H1 (cell line): Measurements from ENCODE around the gene KANSL1. TPM values are rescaled to one million over a fixed set of nuclear protein-coding genes. Genes with fewer than 3 reads are reported as not detected.

ENCODE experiments used
- CTCF ChIA-PET: fragments of 300-600 bp; sonication (Branson Sonifier 250); formaldehyde crosslinking; loops from one replicate; lab custom pipeline; 2021; ENCODE audit not compliant: partially characterized antibody; lab: Charles Lee
- POLR2A ChIA-PET: fragments of 300-600 bp; sonication (Branson Sonifier 250); formaldehyde crosslinking; loops from one replicate; lab custom pipeline; 2021; ENCODE audit warnings: inconsistent platforms; ENCODE audit not compliant: partially characterized antibody; lab: Charles Lee
- DNase-seq, 2 experiments: peaks; one replicate each; pipeline versions ENCODE4 v3.0.0 to v3.0.0-alpha.2; 2010 to 2022; ENCODE audit warnings: low spot score in 2 of 2, low read depth in 1 of 2, mixed read lengths in 1 of 2
- FAIRE-seq: peaks from 2 replicates; lab custom pipeline; 2011; peaks lifted over from hg19 to GRCh38; lab: Jason Lieb, UNC
- H2AFZ ChIP-seq: 2 replicates; pipeline ENCODE4 v1.8.1; 2012; ENCODE audit warnings: low read length, inconsistent platforms
- H2AK5ac ChIP-seq: 2 replicates; pipeline ENCODE4 v1.6.1; 2013; ENCODE audit warnings: low read depth, low read length
- H2BK120ac ChIP-seq: replicated peaks from 2 replicates; pipeline ENCODE3; 2013; ENCODE audit warnings: low read depth, low read length, inconsistent platforms
- H2BK12ac ChIP-seq: 2 replicates; pipeline ENCODE4 v1.6.1; 2013; ENCODE audit warnings: low read depth, low read length
- H2BK15ac ChIP-seq: 2 replicates; pipeline ENCODE4 v1.6.1; 2013; ENCODE audit warnings: low read length
- H2BK20ac ChIP-seq: 2 replicates; pipeline ENCODE4 v1.6.1; 2013; ENCODE audit warnings: low read length
- H2BK5ac ChIP-seq: 2 replicates; pipeline ENCODE4 v1.6.1; 2013; ENCODE audit warnings: low read depth, low read length
- H3K14ac ChIP-seq: 2 replicates; pipeline ENCODE4 v1.6.1; 2013; ENCODE audit warnings: inconsistent platforms; ENCODE audit not compliant: insufficient read length
- H3K18ac ChIP-seq: 2 replicates; pipeline ENCODE4 v1.6.1; 2013; ENCODE audit warnings: low read length; ENCODE audit errors: extremely low read depth
- H3K23ac ChIP-seq: 2 replicates; pipeline ENCODE4 v1.6.1; 2013; ENCODE audit warnings: inconsistent platforms; ENCODE audit not compliant: insufficient read length
- H3K23me2 ChIP-seq: 2 replicates; pipeline ENCODE4 v1.6.1; 2013; ENCODE audit warnings: low read depth, low read length
- H3K27ac ChIP-seq: 2 replicates; pipeline ENCODE4 v1.6.1; 2011; ENCODE audit warnings: low read depth, low read length, inconsistent platforms
- H3K27me3 ChIP-seq, 4 experiments: replicated peaks in 1 of 4; 1 replicate in 1 of 4; 2 replicates in 3 of 4; pipeline versions ENCODE4 v1.6.1 to v1.8.1; 2011 to 2013; ENCODE audit warnings: low read length in 3 of 4, mild to moderate bottlenecking in 3 of 4, inconsistent platforms in 2 of 4, mixed read lengths in 2 of 4, moderate library complexity in 1 of 4; ENCODE audit not compliant: control insufficient read depth in 3 of 4, insufficient read depth in 3 of 4; ENCODE audit errors: extremely low read depth in 1 of 4
- H3K36me3 ChIP-seq, 4 experiments: 2 replicates each; pipeline versions ENCODE4 v1.6.1 to v1.8.1; 2011 to 2013; ENCODE audit warnings: mild to moderate bottlenecking in 4 of 4, low read length in 3 of 4, moderate library complexity in 2 of 4, control low read depth in 1 of 4, inconsistent platforms in 1 of 4; ENCODE audit not compliant: insufficient read depth in 4 of 4, control insufficient read depth in 2 of 4
- H3K4ac ChIP-seq: replicated peaks from 2 replicates; pipeline ENCODE3; 2013; ENCODE audit warnings: low read length, low read depth, mixed read lengths, inconsistent platforms; ENCODE audit not compliant: insufficient read length
- H3K4me1 ChIP-seq, 4 experiments: replicated peaks in 1 of 4; 1 replicate in 1 of 4; 2 replicates in 3 of 4; pipeline versions ENCODE4 v1.6.1 to v1.8.1; 2011 to 2013; ENCODE audit warnings: low read length in 3 of 4, inconsistent platforms in 2 of 4, mixed read lengths in 1 of 4; ENCODE audit not compliant: insufficient read depth in 4 of 4, control insufficient read depth in 3 of 4
- H3K4me2 ChIP-seq, 2 experiments: 2 replicates each; pipeline versions ENCODE4 v1.6.1 to v1.8.1; 2011 to 2013; ENCODE audit warnings: low read depth in 2 of 2, low read length in 2 of 2, control low read depth in 1 of 2, inconsistent platforms in 1 of 2, mild to moderate bottlenecking in 1 of 2; ENCODE audit not compliant: insufficient read depth in 1 of 2
- H3K4me3 ChIP-seq, 4 experiments: fragments of 200-600, 300-600 bp in 1 of 4; sonication (generic), shearing (Covaris generic), sonication (Bioruptor Twin) in 1 of 4; 2 replicates each; pipeline versions ENCODE4 v1.5.1 to v1.8.1; 2011 to 2016; ENCODE audit warnings: low read length in 4 of 4, low read depth in 3 of 4, control low read depth in 2 of 4, inconsistent platforms in 2 of 4, mild to moderate bottlenecking in 2 of 4, mixed read lengths in 1 of 4, moderate library complexity in 1 of 4; ENCODE audit not compliant: insufficient read depth in 2 of 4; ENCODE audit errors: extremely low read depth in 1 of 4
- H3K56ac ChIP-seq: replicated peaks from 2 replicates; pipeline ENCODE3; 2013; ENCODE audit warnings: low read depth, mild to moderate bottlenecking, mixed read lengths, low read length, inconsistent platforms; ENCODE audit not compliant: insufficient read length
- H3K79me1 ChIP-seq: 2 replicates; pipeline ENCODE4 v1.6.1; 2013; ENCODE audit warnings: low read depth, low read length, control low read depth
- H3K79me2 ChIP-seq, 2 experiments: 2 replicates each; pipeline versions ENCODE4 v1.6.1 to v1.8.1; 2012 to 2013; ENCODE audit warnings: low read length in 2 of 2, mild to moderate bottlenecking in 2 of 2, inconsistent platforms in 1 of 2; ENCODE audit not compliant: insufficient read depth in 2 of 2, control insufficient read depth in 1 of 2
- H3K9ac ChIP-seq, 4 experiments: replicated peaks in 1 of 4; 1 replicate in 1 of 4; 2 replicates in 3 of 4; pipeline versions ENCODE4 v1.6.1 to v1.8.1; 2011 to 2013; ENCODE audit warnings: low read depth in 3 of 4, low read length in 3 of 4, control low read depth in 2 of 4, mild to moderate bottlenecking in 2 of 4, moderate library complexity in 2 of 4, inconsistent platforms in 1 of 4; ENCODE audit errors: extremely low read depth in 1 of 4
- H3K9me3 ChIP-seq, 2 experiments: 2 replicates each; pipeline versions ENCODE4 v1.6.1 to v1.8.1; 2012 to 2013; ENCODE audit warnings: mild to moderate bottlenecking in 2 of 2, moderate library complexity in 2 of 2, control low read depth in 1 of 2, inconsistent platforms in 1 of 2, low read depth in 1 of 2, low read length in 1 of 2, mixed read lengths in 1 of 2; ENCODE audit not compliant: insufficient read depth in 2 of 2
- H4K20me1 ChIP-seq, 2 experiments: replicated peaks in 1 of 2; 2 replicates each; pipeline versions ENCODE3 to v1.8.1; 2011 to 2013; ENCODE audit warnings: inconsistent platforms in 2 of 2, low read length in 2 of 2, mild to moderate bottlenecking in 1 of 2; ENCODE audit not compliant: insufficient read depth in 2 of 2, control insufficient read depth in 1 of 2
- H4K5ac ChIP-seq: 2 replicates; pipeline ENCODE4 v1.6.1; 2013; ENCODE audit warnings: low read length, low read depth, mixed read lengths, inconsistent platforms; ENCODE audit not compliant: insufficient read length
- H4K8ac ChIP-seq: 2 replicates; pipeline ENCODE4 v1.8.0; 2013; ENCODE audit warnings: mild to moderate bottlenecking, moderate library complexity, low read length, inconsistent platforms; ENCODE audit not compliant: insufficient read depth; ENCODE audit errors: extremely low read depth
- H4K91ac ChIP-seq: replicated peaks from 2 replicates; pipeline ENCODE3; 2013; ENCODE audit warnings: low read length, mixed read lengths, inconsistent platforms; ENCODE audit not compliant: insufficient read length
- ATF3 ChIP-seq: IDR thresholded peaks from 2 replicates; pipeline ENCODE4 v1.6.1; 2011; ENCODE audit warnings: low read depth, mild to moderate bottlenecking, low read length; ENCODE audit not compliant: insufficient read depth
- CBX5 ChIP-seq: fragments of 300-800, 300-1000 bp; sonication (generic); IDR thresholded peaks from 2 replicates; pipeline ENCODE4 v1.7.1; 2016; ENCODE audit warnings: antibody characterized with exemption, low read length, low read depth
- EGR1 ChIP-seq: IDR thresholded peaks from 2 replicates; pipeline ENCODE4 v1.6.1; 2011; ENCODE audit warnings: low read depth, low read length, borderline replicate concordance
- GTF2F1 ChIP-seq: IDR thresholded peaks from 2 replicates; pipeline ENCODE4 v1.6.1; 2012; ENCODE audit warnings: low read depth, low read length, improper control_type of control experiment, borderline replicate concordance
- KDM1A ChIP-seq: fragments of 200-600, 300-600 bp; sonication (generic); IDR thresholded peaks from 2 replicates; pipeline ENCODE4 v1.7.1; 2016; ENCODE audit warnings: mild to moderate bottlenecking, low read length, borderline replicate concordance
- SIX5 ChIP-seq: IDR thresholded peaks from 2 replicates; pipeline ENCODE4 v1.6.1; 2011; ENCODE audit warnings: mild to moderate bottlenecking, low read depth, low read length
- TAF1 ChIP-seq: IDR thresholded peaks from 2 replicates; pipeline ENCODE4 v1.6.1; 2011; ENCODE audit warnings: mild to moderate bottlenecking, low read depth, low read length
- WGBS, 2 experiments: shearing (Covaris generic) in 1 of 2; methylation state at CpG; one replicate each; pipeline versions ENCODE4 v1.1.6 to v1.1.7; 2013 to 2015; ENCODE audit warnings: low lambda C conversion rate in 2 of 2, mixed read lengths in 2 of 2, inconsistent platforms in 1 of 2, low coverage in 1 of 2, missing lambda C conversion rate in 1 of 2; ENCODE audit not compliant: insufficient replicate concordance in 2 of 2, insufficient coverage in 1 of 2, insufficient read length in 1 of 2; ENCODE audit errors: extremely low coverage in 1 of 2, missing lambda C conversion rate in 1 of 2; 5-methylcytosine and 5-hydroxymethylcytosine counted together
- polyA plus RNA-seq, 7 experiments: library from polyadenylated mRNA; depleted of rRNA in 3 of 7; stranded (reverse) in 5 of 7; unstranded in 2 of 7; fragments of >200 nt in 5 of 7; fragments of 200-250 nt in 2 of 7; gene quantifications; 1 replicate in 5 of 7; 2 replicates in 1 of 7; 4 replicates in 1 of 7; pipeline versions ENCODE4 v1.2.1 to v1.2.3, GENCODE V29; 2011 to 2013; ENCODE audit warnings: missing spikeins in 2 of 7, mixed read lengths in 2 of 7
- total RNA-seq: library from RNA; stranded (reverse); fragmentation: NEBNext Ultra II Directional; extraction: Animal tissue kit (Norgen Biotek cat#: 25700); gene quantifications from 2 replicates; pipeline ENCODE4 v1.2.1, GENCODE V29; 2021

Gene KANSL1
- total and polyA plus RNA-seq, 2 of the 8 experiments (the other 6 are each of a cell fraction or from before 2014, with no cell fraction given) = 34.0 to 128 TPM

- no peak overlapping the region for H2AK5ac ChIP-seq
- no peak overlapping the region for H3K9ac ChIP-seq
- no peak overlapping the region for H3K18ac ChIP-seq
- no peak overlapping the region for H2BK5ac ChIP-seq
- no peak overlapping the region for H3K4ac ChIP-seq
- DNase-seq (no peak), FAIRE-seq (no peak)
- H3K23ac ChIP-seq = no peak overlapping the region
- no peak overlapping the region for H3K14ac ChIP-seq
- H3K56ac ChIP-seq = no peak overlapping the region
- no peak overlapping the region for H3K27ac ChIP-seq
- no peaks in the 10 kb centered on the region for H3K4me1 ChIP-seq
- peaks cover 0 to 12% of the 10 kb centered on the region in 2 experiments; a peak in 1 of 4 replicates for H3K79me2 ChIP-seq
- WGBS, 2 experiments = 89% methylated on average over 2 of the region's 2 CpGs; no CpG with 5 or more reads in 1 of the 2 experiments
- H3K9me3 ChIP-seq = no peaks in the 10 kb centered on the region
- no peak overlapping the region for H4K8ac ChIP-seq
- H4K20me1 ChIP-seq = peaks cover 0 to 5% of the 10 kb centered on the region in 2 experiments
- no peaks in the 10 kb centered on the region for H3K27me3 ChIP-seq
- H2BK12ac ChIP-seq = no peak overlapping the region
- H2BK120ac ChIP-seq = no peak overlapping the region
- ChIA-PET POLR2A (interaction anchor here (0.6 to 1.9 kb wide), 3 partner anchors 13 to 25 kb away, joined by 3 to 8 read pairs (median 6); no protein-coding TSS in a partner anchor), CTCF (interaction anchor here (0.6 to 6.2 kb wide), 28 partner anchors 9 to 174 kb away, joined by 3 to 56 read pairs (median 4); no protein-coding TSS in a partner anchor)
- no peak overlapping the region for H4K5ac ChIP-seq
- no peak overlapping the region for H3K4me3 ChIP-seq
- H2BK20ac ChIP-seq = no peak overlapping the region
- peaks cover 23 to 63% (median 41%) of the 10 kb centered on the region in 4 experiments for H3K36me3 ChIP-seq
- H3K4me2 ChIP-seq = no peak overlapping the region
- H2BK15ac ChIP-seq = no peak overlapping the region
- no peaks in the 10 kb centered on the region; the same call in 1 of the 2 replicates for H3K79me1 ChIP-seq
- no peak overlapping the region for H4K91ac ChIP-seq
- H3K23me2 ChIP-seq = no peaks in the 10 kb centered on the region
- H2AFZ ChIP-seq = no peak overlapping the region
- no peak for TF ChIP-seq GTF2F1
- TF ChIP-seq CBX5 = no peak
- no peak for TF ChIP-seq SIX5
- TF ChIP-seq EGR1 = no peak
- no peak for TF ChIP-seq ATF3
- no peak for TF ChIP-seq KDM1A
- no peak for TF ChIP-seq TAF1
These were observed 148.2 kb downstream of the KANSL1 start for GRCh38 chr17:46044989-46045388.
